GM10847 (cell line): ENCODE results near the gene FCRLA.
A peak's percentile ranks its signal among the peaks of the same experiment; 100 is the strongest.

Source experiments
- POLR2A ChIP-seq: IDR thresholded peaks from 2 replicates; pipeline ENCODE4 v1.6.1; 2011; ENCODE audit not compliant: insufficient read length; ENCODE audit errors: extremely low read depth

Gene FCRLA

GRCh38 chr1:161719325-161719611 lies 12.2 kb downstream of the FCRLA start:
- no peak for TF ChIP-seq POLR2A

GRCh38 chr1:161720422-161720821 lies 13.4 kb downstream of the FCRLA start:
- TF ChIP-seq POLR2A = no peak

- TF ChIP-seq POLR2A = no peak
These were observed 14.1 kb downstream of the FCRLA start, which contains the start of gene FCRLB for GRCh38 chr1:161720956-161721737. TSS of gene FCRLB (plus strand) at chr1:161721544. CDS start at chr1:161722673, 1,129 bp downstream.

- TF ChIP-seq POLR2A = no peak
These were observed 14.8 kb downstream of the FCRLA start for GRCh38 chr1:161721738-161722343.

- TF ChIP-seq POLR2A = no peak
These were observed 15.4 kb downstream of the FCRLA start for GRCh38 chr1:161722406-161722805.

- no peak for TF ChIP-seq POLR2A
These were observed 16.6 kb downstream of the FCRLA start for GRCh38 chr1:161723459-161724141.

- no peak for TF ChIP-seq POLR2A
These were observed 19.0 kb downstream of the FCRLA start for GRCh38 chr1:161725908-161726472.

- TF ChIP-seq POLR2A = peak; percentile 93
These were observed 19.6 kb downstream of the FCRLA start for GRCh38 chr1:161726473-161727255.

GRCh38 chr1:161727256-161727924 lies 20.4 kb downstream of the FCRLA start:
- TF ChIP-seq POLR2A = peak; percentile 40

- no peak for TF ChIP-seq POLR2A
These were observed 21.6 kb downstream of the FCRLA start for GRCh38 chr1:161728376-161729226.

GRCh38 chr1:161730050-161730564 lies 23.1 kb downstream of the FCRLA start:
- TF ChIP-seq POLR2A = no peak

GRCh38 chr1:161731241-161731640 lies 24.2 kb downstream of the FCRLA start:
- no peak for TF ChIP-seq POLR2A

- no peak for TF ChIP-seq POLR2A
These were observed 25.1 kb downstream of the FCRLA start for GRCh38 chr1:161731981-161732718.
